Right lobe of liver (tissue), 6 donors: ENCODE results near the gene STC2. TPM values are rescaled to one million over a fixed set of nuclear protein-coding genes. Genes with fewer than 3 reads are reported as not detected.

Experiments used
- ATAC-seq, 4 donors: fragments of 200-7000 bp; cut with Tn5 transposase; one replicate each; pipeline ENCODE4 v1.9.1; 2020; ENCODE audit warnings: mild to moderate bottlenecking in 4 of 4, moderate library complexity in 4 of 4
- DNase-seq, 3 donors: peaks; one replicate each; pipeline ENCODE4 v3.0.0-alpha.2; 2020
- H3K27ac ChIP-seq, 3 donors: fragments of 200-600 bp; one replicate each; pipeline ENCODE4 v1.8.0; 2022
- H3K27me3 ChIP-seq, 2 donors: fragments of 200-600 bp; one replicate each; pipeline ENCODE4 v1.8.0; 2022
- H3K36me3 ChIP-seq, 4 donors: fragments of 200-600 bp; sonication (generic) in 1 of 4; one replicate each; pipeline versions ENCODE4 v1.5.1 to v1.8.0; 2017 to 2022; ENCODE audit warnings: control low read depth in 1 of 4
- H3K4me1 ChIP-seq, 4 donors: fragments of 200-600 bp; sonication (generic) in 1 of 4; one replicate each; pipeline versions ENCODE4 v1.5.1 to v1.8.0; 2017 to 2022; ENCODE audit warnings: control low read depth in 1 of 4
- H3K4me3 ChIP-seq, 3 donors: fragments of 200-600 bp; one replicate each; pipeline ENCODE4 v1.8.0; 2022
- H3K9me3 ChIP-seq, 4 donors: fragments of 200-600 bp; sonication (generic) in 1 of 4; one replicate each; pipeline versions ENCODE4 v1.5.1 to v1.8.0; 2017 to 2022; ENCODE audit warnings: control low read depth in 1 of 4
- CTCF ChIP-seq, 4 donors: fragments of 200-600 bp in 3 of 4; fragments of 450-650 bp in 1 of 4; IDR thresholded peaks; one replicate each; pipeline versions ENCODE4 v1.5.1 to v1.8.0; 2016 to 2022; ENCODE audit warnings: antibody characterized with exemption in 4 of 4, mild to moderate bottlenecking in 2 of 4
- POLR2A ChIP-seq: fragments of 450-650 bp; IDR thresholded peaks from one replicate; pipeline ENCODE4 v1.6.1; 2017; ENCODE audit warnings: antibody characterized with exemption, mild to moderate bottlenecking
- WGBS: methylation state at CpG from one replicate; pipeline ENCODE4 v1.1.6; 2018; ENCODE audit warnings: low coverage, low lambda C conversion rate; ENCODE audit not compliant: insufficient coverage; ENCODE audit errors: missing lambda C conversion rate; 5-methylcytosine and 5-hydroxymethylcytosine counted together
- intact Hi-C, 2 donors: fragments of 100-400 bp; cut with DNase I; formaldehyde crosslinking; loops; one replicate each; pipeline versions ENCODE4 v1.11.2 to v1.14.1; 2022
- total RNA-seq, 6 experiments: library from RNA; depleted of rRNA in 2 of 6; stranded (reverse); fragments of >200 nt in 2 of 6; fragmentation: NEBNext Ultra II Directional in 3 of 6; extraction: Animal tissue kit (Norgen Biotek cat#: 25700) in 3 of 6; gene quantifications; one replicate each; pipeline versions ENCODE4 v1.1.0 to v1.2.4, GENCODE V29; 2016 to 2023
- donor health status: DM: no; HTN: yes; CAD: no.
- donor health status: DM: no; HTN: no; CAD: no.
- donor health status: DM: no; HTN: no; CAD: no.
- donor health status: DM: no; HTN: yes; CAD: no.
- donor health status: DM: no; HTN: yes; CAD: no.

The STC2 gene
- total RNA-seq, 6 experiments from 2014 or later: 0.20 to 18.8 (median 3.4) TPM; not detected in 2

GRCh38 chr5:173294673-173295320, 33.4 kb downstream of the STC2 start:
- intact Hi-C loops: loop anchor here (5.0 to 10.0 kb wide), 3 partner anchors 38 to 283 kb away; no protein-coding TSS in a partner anchor
- TF ChIP-seq CTCF (IDR thresholded peaks at IDR 0.05): no peak
- no peak for TF ChIP-seq POLR2A
- no peak for DNase-seq
- Histone ChIP-seq H3K36me3 (no peaks in the 10 kb centered on the region), H3K27me3 (peaks cover 0 to 10% of the 10 kb centered on the region in 2 donors), H3K27ac (no peak overlapping the region), H3K9me3 (no peaks in the 10 kb centered on the region), H3K4me3 (no peak overlapping the region), H3K4me1 (no peaks in the 10 kb centered on the region)
- 58% methylated on average over 8 of the region's 10 CpGs for WGBS
- no peak for ATAC-seq

DNA sequence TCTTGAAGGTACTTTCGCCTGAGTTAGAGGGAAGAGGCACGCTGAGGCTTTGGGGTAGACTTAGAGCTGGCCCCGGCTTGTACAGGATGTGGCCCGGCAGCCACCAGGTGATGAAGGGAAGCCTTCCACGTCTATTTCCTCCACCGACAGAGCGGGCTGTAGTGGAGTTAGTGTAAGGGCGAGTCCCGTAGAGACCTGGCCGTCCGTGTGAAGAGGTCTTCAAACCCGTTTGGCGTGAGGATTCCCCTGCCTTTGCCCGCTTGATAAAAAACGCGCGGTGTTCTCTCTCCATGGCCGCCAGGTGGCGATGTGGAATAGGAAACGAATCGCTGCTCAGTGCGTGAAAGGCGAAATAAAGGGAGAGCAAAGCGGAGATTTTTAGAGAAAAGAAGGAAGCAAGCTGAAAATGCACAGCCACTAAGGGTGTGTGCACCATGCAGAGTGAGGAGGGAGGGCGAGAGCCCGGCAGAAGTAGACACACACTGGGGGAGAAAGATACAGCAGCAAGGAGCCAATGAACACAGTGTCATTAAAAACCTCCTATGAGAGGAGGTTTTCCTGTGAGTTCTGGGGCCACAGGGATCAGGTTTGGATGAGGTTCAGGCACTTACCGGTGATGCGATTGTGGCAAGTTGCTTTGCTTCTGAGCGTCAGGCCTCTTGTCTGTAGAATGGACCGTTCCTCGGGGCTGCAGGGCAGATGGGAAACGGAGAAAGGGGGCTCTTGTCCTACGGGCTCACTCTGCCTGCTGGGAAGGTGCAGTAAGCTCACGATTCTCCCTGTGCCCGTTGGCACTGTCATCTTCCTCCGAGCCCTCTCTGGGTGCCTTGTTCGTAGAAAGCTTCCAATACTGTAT, 34.2 kb downstream of the STC2 start:
- TF ChIP-seq CTCF (IDR thresholded peaks at IDR 0.05): peak; percentile 81 to 88 (median 82)
- no peak for TF ChIP-seq POLR2A
- 12% methylated on average over 19 of the region's 37 CpGs for WGBS
- ATAC-seq (peak; percentile 74 to 92 (median 88)), DNase-seq (peak; percentile 67 to 73 (median 68))
- Histone ChIP-seq H3K27me3 (peaks cover 0 to 10% of the 10 kb centered on the region in 2 donors), H3K4me1 (no peaks in the 10 kb centered on the region), H3K27ac (no peak overlapping the region), H3K4me3 (no peak overlapping the region), H3K36me3 (no peaks in the 10 kb centered on the region), H3K9me3 (no peaks in the 10 kb centered on the region)
- intact Hi-C loops: loop anchor here in 1 of 2 donors (10.0 kb wide), 1 partner anchor 281 kb away; no protein-coding TSS in a partner anchor

- Histone ChIP-seq H3K36me3 (no peaks in the 10 kb centered on the region), H3K4me3 (no peak overlapping the region), H3K27ac (no peak overlapping the region), H3K27me3 (peaks cover 0 to 10% of the 10 kb centered on the region in 2 donors), H3K4me1 (no peaks in the 10 kb centered on the region), H3K9me3 (no peaks in the 10 kb centered on the region)
- TF ChIP-seq POLR2A: no peak
- TF ChIP-seq CTCF (IDR thresholded peaks at IDR 0.05): no peak
- 67% methylated on average over 9 of the region's 9 CpGs for WGBS
- intact Hi-C loops: loop anchor here in 1 of 2 donors (10.0 kb wide), 1 partner anchor 283 kb away; no protein-coding TSS in a partner anchor
- ATAC-seq (no peak), DNase-seq (no peak)
Measured at GRCh38 chr5:173291722-173292658, 36.2 kb downstream of the STC2 start.

- intact Hi-C loops: loop anchor here in 1 of 2 donors (10.0 kb wide), 1 partner anchor 284 kb away; no protein-coding TSS in a partner anchor
- Histone ChIP-seq H3K27me3 (peaks cover 0 to 10% of the 10 kb centered on the region in 2 donors), H3K36me3 (no peaks in the 10 kb centered on the region), H3K4me3 (no peak overlapping the region), H3K9me3 (no peaks in the 10 kb centered on the region), H3K4me1 (no peaks in the 10 kb centered on the region), H3K27ac (no peak overlapping the region)
- no peak for TF ChIP-seq CTCF (IDR thresholded peaks at IDR 0.05)
- TF ChIP-seq POLR2A: no peak
- DNase-seq: no peak
- WGBS: 17% methylated on average over 8 of the region's 12 CpGs
- peak in 2 of 4 donors; percentile 40 to 42 for ATAC-seq
Measured at GRCh38 chr5:173290477-173291131, 37.6 kb downstream of the STC2 start.
